Fibroblast of gingiva (primary cell): ENCODE measurements around the gene PITPNB.

Source experiments
- DNase-seq: peaks from one replicate; pipeline ENCODE4 v3.0.0-alpha.2; 2011; ENCODE audit warnings: low read depth

The PITPNB gene

GRCh38 chr22:27919222-27919941 lies at the start of gene PITPNB:
Gene PITPNB, minus strand, starts transcription at chr22:27919256. Its CDS starts 65 bp downstream, at chr22:27919191.
- peak; percentile 98 for DNase-seq

DNA sequence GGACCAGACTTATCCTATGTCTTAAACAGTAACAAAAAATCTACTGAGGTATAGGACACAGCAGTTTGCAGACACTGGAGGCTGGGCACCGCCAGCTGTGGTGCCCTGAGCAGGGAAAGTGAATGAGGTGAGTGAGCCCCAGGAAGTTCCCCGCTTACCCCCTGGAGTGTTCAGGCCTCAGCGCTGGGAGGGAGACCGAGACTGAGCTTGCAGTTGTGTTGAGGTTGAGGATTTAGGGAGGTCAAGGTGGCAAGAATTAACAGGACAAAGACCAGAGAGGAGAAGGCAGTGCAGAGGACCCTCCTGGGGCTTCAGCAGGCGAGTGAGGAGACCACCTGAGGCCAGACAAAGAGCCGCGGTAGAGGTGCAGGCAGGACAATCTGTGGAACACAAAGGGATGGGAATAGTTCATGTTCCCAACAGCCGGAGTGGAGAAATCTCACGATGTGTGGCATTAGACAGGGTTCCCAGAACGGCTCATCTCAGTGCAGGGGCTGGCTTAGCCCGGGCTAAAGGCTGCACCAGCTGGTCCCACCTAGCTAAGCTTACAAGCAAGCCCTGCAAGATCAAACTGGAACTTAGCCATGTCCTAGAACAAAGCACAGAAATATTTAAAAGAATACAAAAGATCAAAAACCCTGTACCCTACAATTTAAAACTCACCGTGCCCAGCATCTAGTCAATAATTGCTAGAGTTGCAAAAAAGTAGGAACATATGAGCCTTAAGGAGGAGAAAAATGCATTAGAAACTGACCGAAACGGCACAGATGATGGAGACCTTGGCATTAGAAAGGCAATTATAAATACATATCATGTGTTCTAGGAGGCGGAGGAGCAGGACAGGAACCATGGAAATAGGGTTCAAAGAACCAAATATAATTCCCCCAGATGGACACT lies 47.4 kb upstream of the PITPNB start:
- DNase-seq: no peak

- DNase-seq: no peak
Observed at GRCh38 chr22:27962268-27963044, 43.4 kb upstream of the PITPNB start.

- no peak for DNase-seq
Observed at GRCh38 chr22:27961680-27962079, 42.6 kb upstream of the PITPNB start.

DNA sequence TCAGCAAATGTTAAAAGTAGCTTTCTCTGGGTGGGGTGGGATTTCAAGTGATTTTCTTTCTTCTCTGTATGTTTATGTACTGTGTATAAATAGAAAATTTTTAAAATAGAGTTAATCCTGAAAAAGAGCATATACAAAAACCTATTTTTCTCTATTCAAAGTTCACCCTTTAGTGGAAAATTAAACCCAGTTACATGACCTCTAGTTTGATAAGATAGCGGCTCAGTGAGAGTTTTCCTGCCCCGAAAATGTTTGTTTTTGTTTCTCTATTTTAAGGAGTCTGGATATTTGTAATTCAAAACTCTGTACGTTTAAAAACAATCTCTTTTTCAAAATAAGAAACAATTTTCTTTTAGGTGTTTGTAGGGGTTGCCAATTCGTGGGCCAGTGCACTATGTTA lies 42.1 kb upstream of the PITPNB start:
- no peak for DNase-seq

DNA sequence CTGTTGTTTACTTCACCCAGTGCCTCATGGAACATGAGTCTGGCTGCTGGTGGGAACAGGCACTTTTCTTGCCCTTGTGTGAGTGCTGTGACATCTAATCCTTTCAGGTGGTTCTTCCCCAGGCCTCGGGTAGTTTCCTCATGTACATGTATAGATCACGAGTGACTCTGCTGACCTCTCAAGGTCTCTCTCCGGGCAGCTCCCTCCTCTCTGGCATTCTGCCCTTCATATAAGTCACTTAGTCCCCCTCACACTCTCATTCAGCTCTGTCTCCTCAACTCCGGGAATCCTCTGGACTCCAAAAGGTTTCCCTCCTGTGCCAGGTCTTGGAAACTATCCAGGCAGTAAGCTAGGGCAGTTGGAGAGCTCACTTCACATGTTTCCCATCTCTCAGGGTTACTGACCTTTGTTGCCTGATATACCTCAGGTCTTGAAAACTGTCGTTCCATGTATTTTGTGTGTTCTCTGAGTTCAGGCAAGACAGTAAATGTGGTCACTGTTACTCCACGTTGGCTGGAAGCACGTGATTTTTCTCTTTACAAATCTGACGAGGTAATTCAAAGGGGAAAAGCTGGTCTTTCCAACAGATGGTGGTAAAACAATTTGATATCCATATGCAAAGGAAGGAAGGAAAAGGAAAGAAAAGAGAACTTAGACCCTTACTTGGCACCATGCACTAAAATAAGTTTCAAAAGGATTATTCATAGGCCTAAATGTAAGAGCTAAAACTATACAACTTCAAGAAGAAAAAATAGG lies 40.5 kb upstream of the PITPNB start:
- DNase-seq: no peak

DNA sequence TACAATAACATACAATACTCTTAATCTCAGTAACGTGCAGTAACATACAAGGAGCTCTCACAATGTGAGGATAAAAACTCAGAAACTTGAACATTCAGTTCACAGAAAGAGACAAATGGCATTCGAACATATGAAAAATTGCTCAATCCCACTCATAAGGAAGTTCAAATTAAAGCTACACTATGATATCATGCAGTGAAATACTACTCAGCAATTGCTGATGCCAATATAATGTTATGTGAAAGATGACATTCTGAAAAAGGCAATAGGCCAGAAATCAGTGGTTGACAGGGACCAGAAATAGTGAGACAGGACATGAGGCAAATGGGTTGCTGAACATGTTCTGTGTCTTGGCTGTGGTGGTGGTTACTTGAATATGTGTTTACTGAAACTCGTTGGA lies 33.7 kb upstream of the PITPNB start:
- DNase-seq: peak; percentile 33

GRCh38 chr22:27952091-27952490 lies 33.0 kb upstream of the PITPNB start:
- DNase-seq: peak; percentile 72

DNA sequence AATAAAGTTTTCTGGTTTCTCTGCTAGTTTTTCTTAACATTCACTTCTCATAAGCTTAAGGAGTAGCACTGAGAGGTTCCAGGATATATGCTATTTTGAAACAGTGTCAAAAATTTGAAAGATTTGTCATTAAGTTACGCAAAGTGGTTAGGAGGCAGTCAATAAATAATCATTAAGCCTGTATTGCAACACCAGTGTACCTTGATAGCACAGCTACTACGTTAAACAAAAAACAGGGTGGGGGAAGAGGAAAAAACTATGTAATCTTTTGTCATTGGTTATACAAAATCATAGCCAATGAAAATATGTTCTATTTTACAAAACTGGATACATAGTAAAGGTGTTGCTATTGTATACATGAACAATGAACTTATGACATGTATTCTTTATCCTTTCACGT lies 30.4 kb upstream of the PITPNB start:
- no peak for DNase-seq

DNA sequence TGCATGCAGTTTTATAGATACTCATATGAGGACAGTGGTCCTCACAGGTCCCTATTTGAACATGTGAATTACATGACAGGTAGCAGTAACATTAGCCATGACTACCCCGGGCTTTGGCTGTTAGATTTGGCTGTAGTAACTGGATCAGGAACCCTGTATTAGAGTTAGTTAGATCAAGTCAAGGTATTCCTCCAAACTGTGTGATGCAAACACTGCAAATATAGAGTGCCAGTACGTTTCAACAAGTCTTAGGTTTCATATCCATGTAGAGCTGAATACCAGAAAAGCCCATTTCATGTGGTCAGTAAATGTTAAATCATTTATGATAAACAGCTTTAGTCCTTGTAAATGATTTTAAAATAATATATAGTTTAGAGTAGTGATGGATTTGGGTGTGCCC lies 29.5 kb upstream of the PITPNB start:
- no peak for DNase-seq

DNA sequence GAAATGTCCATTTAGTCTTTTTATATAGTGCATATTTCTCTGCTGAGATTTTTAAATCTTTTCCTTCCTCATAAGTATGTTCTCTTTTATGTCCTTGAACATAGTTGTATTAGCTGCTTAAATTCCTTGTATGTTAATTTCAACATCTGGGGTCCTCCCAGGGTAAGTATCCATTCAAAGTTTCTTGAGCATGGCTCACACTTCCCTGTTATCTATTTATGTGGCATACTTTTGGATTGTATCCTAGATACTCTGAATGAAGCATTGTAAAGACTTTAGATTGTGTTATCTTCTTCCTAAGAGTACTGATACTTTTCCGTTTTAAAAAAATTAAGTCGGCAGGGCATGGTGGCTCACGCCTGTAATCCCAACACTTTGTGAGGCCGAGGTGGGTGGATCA lies 28.4 kb upstream of the PITPNB start:
- DNase-seq: no peak

DNA sequence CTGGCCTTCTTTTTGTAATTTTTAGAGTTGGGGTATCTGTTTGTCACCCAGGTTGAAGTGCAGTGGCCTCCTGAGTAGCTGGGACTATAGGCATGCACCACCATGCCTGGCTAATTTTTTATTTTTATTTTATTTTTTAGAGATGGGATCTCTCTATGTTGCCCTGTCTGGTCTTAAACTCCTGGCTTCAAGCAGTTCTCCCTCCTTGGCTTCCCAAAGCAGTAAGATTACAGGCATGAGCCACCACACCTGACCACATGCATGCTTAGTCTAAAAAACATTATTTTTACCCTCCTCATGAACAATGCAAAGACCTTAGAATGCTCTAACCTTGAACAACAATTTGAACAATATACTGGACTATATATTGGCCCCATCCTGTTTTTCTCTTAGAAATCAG lies 22.1 kb upstream of the PITPNB start:
- no peak for DNase-seq

DNA sequence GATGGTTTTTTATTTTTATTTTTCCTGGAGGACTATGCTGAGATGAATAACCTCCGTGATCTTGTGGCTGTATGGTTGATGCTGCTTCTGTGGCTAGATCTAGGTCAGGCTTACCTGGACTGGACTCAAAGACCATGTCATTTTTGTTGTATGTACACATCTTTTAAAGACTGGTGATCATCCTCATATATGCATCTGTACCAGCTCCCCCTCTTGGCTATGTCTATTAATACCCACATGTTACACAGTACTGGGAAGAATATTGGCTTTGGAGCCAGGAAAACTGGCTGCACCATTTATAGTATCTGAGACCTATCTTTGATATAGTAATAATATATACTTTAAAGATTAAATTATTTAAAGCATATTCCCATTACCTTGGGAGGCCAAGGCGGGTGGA lies 18.4 kb upstream of the PITPNB start:
- DNase-seq: no peak

GRCh38 chr22:27935897-27936296 lies 16.8 kb upstream of the PITPNB start:
- no peak for DNase-seq

DNA sequence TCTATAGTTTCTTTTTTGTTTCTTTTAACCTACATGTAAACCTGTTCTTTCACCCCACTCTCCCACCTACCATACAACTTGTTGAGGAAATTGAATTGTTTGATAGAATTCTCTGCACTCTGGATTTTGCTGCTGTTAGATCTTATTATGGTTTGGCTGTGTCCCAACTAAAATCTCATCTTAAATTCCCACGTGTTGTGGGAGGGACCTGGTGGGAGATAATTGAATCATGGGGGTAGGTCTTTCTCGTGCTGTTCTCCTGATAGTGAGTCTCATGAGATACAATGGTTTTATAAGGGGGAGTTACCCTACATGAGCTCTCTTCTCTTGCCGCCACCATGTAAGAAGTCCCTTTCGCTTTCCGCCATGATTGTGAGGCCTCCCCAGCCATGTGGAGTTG lies 15.0 kb upstream of the PITPNB start:
- DNase-seq: no peak

GRCh38 chr22:27933186-27933983 lies 14.3 kb upstream of the PITPNB start:
- no peak for DNase-seq

DNA sequence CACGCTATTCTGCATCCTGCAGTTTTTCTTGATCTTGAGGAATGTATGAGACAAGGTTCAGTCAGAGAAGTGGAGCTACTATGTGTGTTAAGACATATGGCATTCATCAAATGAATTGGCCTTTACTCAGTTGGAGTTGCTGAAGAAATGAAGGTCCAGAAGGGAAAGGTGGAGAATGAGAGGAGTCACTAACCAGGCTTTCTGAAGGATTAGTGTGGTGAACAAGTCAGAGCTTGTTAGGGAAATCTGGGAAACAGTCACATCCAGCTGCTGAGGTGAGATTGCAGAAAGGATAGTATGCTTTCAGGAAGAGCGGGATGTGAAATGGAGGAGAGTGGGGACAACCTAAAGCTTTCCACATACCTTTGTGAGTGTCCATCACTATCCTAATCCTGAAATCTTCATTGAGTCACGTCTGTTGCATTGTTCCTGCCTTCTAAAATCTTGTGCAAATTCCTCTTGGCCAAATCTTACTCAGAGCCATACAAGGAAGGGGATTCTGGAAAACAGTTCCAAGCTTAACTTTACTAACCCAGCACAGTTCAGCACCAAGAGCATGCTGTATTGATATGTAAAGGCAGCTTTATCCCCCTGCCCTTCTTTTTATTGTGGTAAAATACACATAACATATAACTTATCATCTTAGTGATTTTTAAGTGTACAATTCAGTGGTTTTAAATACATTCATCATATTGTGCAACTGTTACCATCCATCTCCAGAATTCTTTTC lies 11.4 kb upstream of the PITPNB start:
- DNase-seq: no peak

- DNase-seq: no peak
Observed at GRCh38 chr22:27927608-27928007, 8.6 kb upstream of the PITPNB start.

DNA sequence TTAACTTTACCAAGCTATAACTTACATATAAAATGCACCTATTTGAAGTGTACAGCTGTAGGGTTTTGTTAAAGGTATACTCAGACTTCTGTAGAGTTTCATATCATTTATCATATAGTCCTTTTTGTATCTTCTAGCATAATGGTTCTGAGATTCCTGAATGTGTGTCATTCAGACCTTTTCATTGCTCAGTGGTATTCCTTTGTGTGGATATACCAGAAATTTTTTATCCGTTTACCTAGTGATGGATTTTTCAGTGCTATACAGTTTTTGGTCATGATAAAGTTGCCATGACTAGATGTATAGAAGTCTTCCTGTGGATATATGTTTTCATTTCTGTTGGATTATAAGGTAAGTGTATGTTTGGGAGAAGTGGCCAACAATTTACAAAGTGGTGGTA lies 6.3 kb upstream of the PITPNB start:
- no peak for DNase-seq
